ENCODE measurements around the gene MYL6B. TPM values are rescaled to one million over a fixed set of nuclear protein-coding genes. Genes with fewer than 3 reads are reported as not detected.
A peak's percentile ranks its signal among the peaks of the same experiment; 100 is the strongest.

MYL6B gene
- total and polyA plus RNA-seq, 2 experiments from 2014 or later, result 80.6 to 83.9 TPM

DNA sequence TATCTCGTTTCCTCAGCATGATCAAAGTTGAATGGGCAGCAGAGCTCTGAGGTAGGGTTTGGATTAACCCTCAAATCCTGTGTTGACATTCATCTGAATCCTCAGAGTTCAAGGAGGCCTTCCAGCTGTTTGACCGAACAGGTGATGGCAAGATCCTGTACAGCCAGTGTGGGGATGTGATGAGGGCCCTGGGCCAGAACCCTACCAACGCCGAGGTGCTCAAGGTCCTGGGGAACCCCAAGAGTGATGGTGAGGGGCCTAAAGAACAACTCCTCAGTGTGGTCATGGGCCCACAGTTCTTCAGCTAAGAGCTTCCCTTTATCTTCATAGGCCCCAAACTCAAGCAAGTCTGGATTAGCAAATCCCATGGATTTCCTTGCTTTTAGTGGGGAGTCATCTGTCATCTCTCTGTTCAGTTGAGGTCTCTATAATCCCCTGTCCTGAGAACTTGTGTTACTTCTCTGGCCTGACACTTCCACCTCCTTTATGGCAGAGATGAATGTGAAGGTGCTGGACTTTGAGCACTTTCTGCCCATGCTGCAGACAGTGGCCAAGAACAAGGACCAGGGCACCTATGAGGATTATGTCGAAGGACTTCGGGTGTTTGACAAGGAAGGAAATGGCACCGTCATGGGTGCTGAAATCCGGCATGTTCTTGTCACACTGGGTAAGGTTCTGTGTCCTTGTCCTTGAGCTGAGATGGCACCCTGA is 7.2 kb downstream of the MYL6B start:
- Histone ChIP-seq H3K9me2 (replicated peaks; ENCODE audit: insufficient read depth) (no peaks in the 10 kb centered on the region), H3K4me3 (peak overlapping the region; percentile 81), H3K4me2 (peak overlapping the region; percentile 88), H3K27me3 (no peaks in the 10 kb centered on the region), H3K36me3 (replicated peaks; ENCODE audit: insufficient read depth, low read depth) (no peaks in the 10 kb centered on the region), H2AFZ (no peak overlapping the region), H3K79me2 (peaks cover 32% of the 10 kb centered on the region), H3K27ac (peak overlapping the region; percentile 99), H4K20me1 (ENCODE audit: insufficient read depth, poor library complexity, severe bottlenecking) (peaks cover 29% of the 10 kb centered on the region), H3K4me1 (ENCODE audit: insufficient read depth) (peaks cover 30% of the 10 kb centered on the region), H3K9me3 (ENCODE audit: low read depth) (no peaks in the 10 kb centered on the region)
- TF ChIP-seq, protein P1, sequence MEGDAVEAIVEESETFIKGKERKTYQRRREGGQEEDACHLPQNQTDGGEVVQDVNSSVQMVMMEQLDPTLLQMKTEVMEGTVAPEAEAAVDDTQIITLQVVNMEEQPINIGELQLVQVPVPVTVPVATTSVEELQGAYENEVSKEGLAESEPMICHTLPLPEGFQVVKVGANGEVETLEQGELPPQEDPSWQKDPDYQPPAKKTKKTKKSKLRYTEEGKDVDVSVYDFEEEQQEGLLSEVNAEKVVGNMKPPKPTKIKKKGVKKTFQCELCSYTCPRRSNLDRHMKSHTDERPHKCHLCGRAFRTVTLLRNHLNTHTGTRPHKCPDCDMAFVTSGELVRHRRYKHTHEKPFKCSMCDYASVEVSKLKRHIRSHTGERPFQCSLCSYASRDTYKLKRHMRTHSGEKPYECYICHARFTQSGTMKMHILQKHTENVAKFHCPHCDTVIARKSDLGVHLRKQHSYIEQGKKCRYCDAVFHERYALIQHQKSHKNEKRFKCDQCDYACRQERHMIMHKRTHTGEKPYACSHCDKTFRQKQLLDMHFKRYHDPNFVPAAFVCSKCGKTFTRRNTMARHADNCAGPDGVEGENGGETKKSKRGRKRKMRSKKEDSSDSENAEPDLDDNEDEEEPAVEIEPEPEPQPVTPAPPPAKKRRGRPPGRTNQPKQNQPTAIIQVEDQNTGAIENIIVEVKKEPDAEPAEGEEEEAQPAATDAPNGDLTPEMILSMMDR (IDR thresholded peaks at IDR 0.05; ENCODE audit: poor library complexity), result no peak
- TF ChIP-seq EZH2 (IDR thresholded peaks at IDR 0.05; ENCODE audit: borderline replicate concordance), result no peak
- no peak for TF ChIP-seq EZH2phosphoT487 (IDR thresholded peaks at IDR 0.05; ENCODE audit: low read depth, severe bottlenecking, unreplicated experiment)
- 66% methylated on average over 8 of the region's 8 CpGs for whole genome bisulfite sequencing (ENCODE audit: low lambda C conversion rate, missing lambda C conversion rate)
- DNase-seq (ENCODE audit: low spot score), result no peak

DNA sequence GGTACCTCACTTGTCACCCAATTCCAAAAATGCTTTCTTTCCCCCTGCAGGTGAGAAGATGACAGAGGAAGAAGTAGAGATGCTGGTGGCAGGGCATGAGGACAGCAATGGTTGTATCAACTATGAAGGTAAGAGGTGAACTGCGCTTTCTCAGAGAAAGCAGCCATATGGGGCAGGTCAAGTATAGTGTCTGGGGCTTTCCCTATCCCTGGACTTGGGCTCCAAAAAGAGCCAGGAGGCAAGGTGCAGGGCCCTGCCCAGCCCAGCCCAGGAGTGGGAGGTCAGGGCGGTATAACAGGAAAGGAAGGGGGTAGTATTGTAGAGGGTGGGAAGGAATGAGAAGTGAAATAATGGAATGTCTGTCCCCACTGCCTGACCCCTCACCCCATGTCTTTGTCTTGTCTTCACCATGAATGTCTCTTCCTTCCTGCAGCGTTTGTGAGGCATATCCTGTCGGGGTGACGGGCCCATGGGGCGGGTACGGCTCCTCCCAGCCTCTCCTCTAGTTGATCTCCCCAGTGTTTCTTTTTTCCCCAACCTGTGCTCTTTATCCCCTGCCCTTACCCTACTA is 7.9 kb downstream of the MYL6B start:
- H3K27me3 ChIP-seq, result no peaks in the 10 kb centered on the region
- no peaks in the 10 kb centered on the region for H3K9me3 ChIP-seq (ENCODE audit: low read depth)
- WGBS (ENCODE audit: low lambda C conversion rate, missing lambda C conversion rate), result 73% methylated on average over 7 of the region's 7 CpGs
- peaks cover 30% of the 10 kb centered on the region for H3K4me1 ChIP-seq (ENCODE audit: insufficient read depth)
- no peaks in the 10 kb centered on the region for H3K9me2 ChIP-seq (replicated peaks; ENCODE audit: insufficient read depth)
- H3K79me2 ChIP-seq, result peaks cover 32% of the 10 kb centered on the region
- peaks cover 29% of the 10 kb centered on the region for H4K20me1 ChIP-seq (ENCODE audit: insufficient read depth, poor library complexity, severe bottlenecking)
- H3K36me3 ChIP-seq (replicated peaks; ENCODE audit: insufficient read depth, low read depth), result no peaks in the 10 kb centered on the region
- no peak for DNase-seq (ENCODE audit: low spot score)
- H2AFZ ChIP-seq, result no peak overlapping the region
- H3K4me2 ChIP-seq, result peak overlapping the region; percentile 88
- peak overlapping the region; percentile 99 for H3K27ac ChIP-seq
- TF ChIP-seq EZH2phosphoT487 (IDR thresholded peaks at IDR 0.05; ENCODE audit: low read depth, severe bottlenecking, unreplicated experiment) (no peak), EZH2 (IDR thresholded peaks at IDR 0.05; ENCODE audit: borderline replicate concordance) (no peak)
- peak overlapping the region; percentile 81 for H3K4me3 ChIP-seq

DNA sequence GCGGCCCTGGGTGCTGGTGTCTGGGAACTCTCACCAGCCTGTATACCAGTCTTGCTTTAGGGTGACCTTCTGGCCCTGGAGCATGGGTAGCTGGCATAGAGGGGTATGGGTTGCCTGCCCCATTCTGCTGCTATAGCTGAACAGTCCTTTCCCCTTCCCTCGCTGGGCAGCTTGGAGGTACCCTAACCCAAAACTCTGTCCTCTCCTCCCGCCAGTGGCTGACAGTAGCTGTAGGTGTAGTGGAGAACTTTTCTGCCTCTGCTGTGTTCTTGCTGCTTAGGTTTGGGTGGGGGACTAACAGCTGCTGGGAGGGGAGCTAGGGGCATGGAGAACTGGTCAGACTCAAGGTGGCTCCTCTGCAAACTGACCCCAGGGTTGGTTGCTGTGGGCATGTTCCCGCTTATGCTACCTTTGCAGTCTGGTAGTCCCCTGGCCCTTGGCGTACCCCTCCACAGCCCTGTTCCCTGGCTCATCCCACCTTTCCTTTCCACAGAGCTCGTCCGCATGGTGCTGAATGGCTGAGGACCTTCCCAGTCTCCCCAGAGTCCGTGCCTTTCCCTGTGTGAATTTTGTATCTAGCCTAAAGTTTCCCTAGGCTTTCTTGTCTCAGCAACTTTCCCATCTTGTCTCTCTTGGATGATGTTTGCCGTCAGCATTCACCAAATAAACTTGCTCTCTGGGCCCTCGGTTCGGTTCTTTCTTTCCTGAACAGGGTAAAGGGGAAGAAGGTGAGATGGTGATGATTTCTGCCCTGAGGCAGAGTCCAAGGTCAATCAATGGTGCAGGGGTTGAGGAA is 8.7 kb downstream of the MYL6B start:
- H3K4me2 ChIP-seq, result peak overlapping the region; percentile 88
- H3K27me3 ChIP-seq, result no peaks in the 10 kb centered on the region
- no peak overlapping the region for H2AFZ ChIP-seq
- peaks cover 30% of the 10 kb centered on the region for H3K4me1 ChIP-seq (ENCODE audit: insufficient read depth)
- peaks cover 29% of the 10 kb centered on the region for H4K20me1 ChIP-seq (ENCODE audit: insufficient read depth, poor library complexity, severe bottlenecking)
- peak overlapping the region; percentile 99 for H3K27ac ChIP-seq
- no peak for DNase-seq (ENCODE audit: low spot score)
- no peaks in the 10 kb centered on the region for H3K9me3 ChIP-seq (ENCODE audit: low read depth)
- WGBS (ENCODE audit: low lambda C conversion rate, missing lambda C conversion rate), result 84% methylated on average over 11 of the region's 11 CpGs
- no peaks in the 10 kb centered on the region for H3K36me3 ChIP-seq (replicated peaks; ENCODE audit: insufficient read depth, low read depth)
- TF ChIP-seq, protein P1 (IDR thresholded peaks at IDR 0.05; ENCODE audit: poor library complexity), result no peak
- no peak for TF ChIP-seq EZH2 (IDR thresholded peaks at IDR 0.05; ENCODE audit: borderline replicate concordance)
- TF ChIP-seq EZH2phosphoT487 (IDR thresholded peaks at IDR 0.05; ENCODE audit: low read depth, severe bottlenecking, unreplicated experiment), result no peak
- H3K4me3 ChIP-seq, result no peak overlapping the region
- peaks cover 32% of the 10 kb centered on the region for H3K79me2 ChIP-seq
- no peaks in the 10 kb centered on the region for H3K9me2 ChIP-seq (replicated peaks; ENCODE audit: insufficient read depth)
